ENCODE measurements around the gene PLCB4. TPM values are rescaled to one million over a fixed set of nuclear protein-coding genes. Genes with fewer than 3 reads are reported as not detected.
A peak's percentile ranks its signal among the peaks of the same experiment; 100 is the strongest.

Gene PLCB4
- total and polyA plus RNA-seq, 3 donors from 2014 or later = 5.9 to 19.4 (median 15.5) TPM

GRCh38 chr20:9100691-9101090 lies 31.8 kb downstream of the PLCB4 start:
- H3K27ac ChIP-seq = no peak overlapping the region
- H3K9me3 ChIP-seq = no peaks in the 10 kb centered on the region
- no peak for DNase-seq
- H3K4me3 ChIP-seq = no peak overlapping the region
- TF ChIP-seq CTCF (IDR thresholded peaks at IDR 0.05) = no peak
- no peak for TF ChIP-seq POLR2A (IDR thresholded peaks at IDR 0.05)
- intact Hi-C loops (cut with DNase I; ENCODE audit: low total_unique reads) = no loop called here
- no peaks in the 10 kb centered on the region for H3K36me3 ChIP-seq (ENCODE audit: low read depth, missing control alignments)
- H3K27me3 ChIP-seq = no peaks in the 10 kb centered on the region
- H3K4me1 ChIP-seq = no peaks in the 10 kb centered on the region
- 97% methylated on average over 9 of the region's 9 CpGs for WGBS, 2 donors

DNA sequence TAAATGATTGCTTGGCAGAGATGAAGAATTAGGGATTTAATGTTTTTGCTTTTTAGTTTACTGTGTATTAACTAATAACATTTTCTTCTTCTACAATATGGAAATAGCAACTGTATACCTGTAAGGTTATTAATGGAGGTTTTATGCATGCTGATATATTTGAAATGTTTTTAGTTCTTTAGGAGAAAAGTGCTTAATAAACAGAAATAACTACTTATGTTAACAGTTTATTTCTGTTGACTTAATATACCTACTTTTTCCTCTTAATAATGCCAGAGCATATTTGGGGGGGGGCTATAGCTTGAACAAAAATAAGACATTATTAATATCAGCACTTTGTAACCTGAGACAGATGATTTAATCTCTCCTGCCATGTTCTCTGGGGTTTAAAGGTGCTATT lies 33.6 kb downstream of the PLCB4 start:
- Histone ChIP-seq H3K4me3 (no peak overlapping the region), H3K9me3 (no peaks in the 10 kb centered on the region), H3K27ac (no peak overlapping the region), H3K27me3 (no peaks in the 10 kb centered on the region), H3K4me1 (no peaks in the 10 kb centered on the region), H3K36me3 (ENCODE audit: low read depth, missing control alignments) (no peaks in the 10 kb centered on the region)
- TF ChIP-seq CTCF (IDR thresholded peaks at IDR 0.05) (no peak), POLR2A (IDR thresholded peaks at IDR 0.05) (no peak)
- no peak for DNase-seq
- intact Hi-C loops (cut with DNase I; ENCODE audit: low total_unique reads) = no loop called here

DNA sequence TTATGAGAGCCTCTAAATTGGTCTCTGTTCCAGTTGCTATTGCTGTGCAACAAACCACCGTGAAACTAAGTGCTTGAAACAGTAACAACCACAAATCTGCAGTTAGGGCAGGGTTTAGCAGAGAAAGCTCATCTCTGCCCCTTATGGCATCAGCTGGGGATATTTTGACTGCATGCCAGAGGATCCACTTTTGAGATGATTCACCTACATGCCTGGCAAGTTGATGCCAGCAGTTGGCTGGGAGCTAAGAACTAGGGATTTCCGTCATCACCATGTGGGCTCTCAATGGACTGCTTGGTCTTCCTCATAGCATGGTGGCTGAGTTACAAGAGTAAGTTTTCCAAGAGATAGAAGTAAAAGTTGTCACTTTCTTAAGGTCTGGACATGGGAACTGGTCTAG lies 35.1 kb downstream of the PLCB4 start:
- intact Hi-C loops (cut with DNase I; ENCODE audit: low total_unique reads) = no loop called here
- TF ChIP-seq POLR2A (IDR thresholded peaks at IDR 0.05) (no peak), CTCF (IDR thresholded peaks at IDR 0.05) (no peak)
- WGBS, 2 donors = 89 to 92% methylated on average over 2 of the region's 2 CpGs
- no peak for DNase-seq
- no peaks in the 10 kb centered on the region for H3K9me3 ChIP-seq
- no peaks in the 10 kb centered on the region for H3K36me3 ChIP-seq (ENCODE audit: low read depth, missing control alignments)
- H3K27ac ChIP-seq = no peak overlapping the region
- no peaks in the 10 kb centered on the region for H3K27me3 ChIP-seq
- H3K4me3 ChIP-seq = no peak overlapping the region
- H3K4me1 ChIP-seq = no peaks in the 10 kb centered on the region

- Histone ChIP-seq H3K4me3 (no peak overlapping the region), H3K4me1 (peaks cover 8% of the 10 kb centered on the region), H3K36me3 (ENCODE audit: low read depth, missing control alignments) (no peaks in the 10 kb centered on the region), H3K27ac (no peak overlapping the region), H3K27me3 (no peaks in the 10 kb centered on the region), H3K9me3 (no peaks in the 10 kb centered on the region)
- WGBS, 2 donors = 92 to 93% methylated on average over 1 of the region's 1 CpG
- intact Hi-C loops (cut with DNase I; ENCODE audit: low total_unique reads) = no loop called here
- TF ChIP-seq CTCF (IDR thresholded peaks at IDR 0.05) (no peak), POLR2A (IDR thresholded peaks at IDR 0.05) (no peak)
- DNase-seq = no peak
Observed at GRCh38 chr20:9108260-9108659, 39.4 kb downstream of the PLCB4 start.

GRCh38 chr20:9109566-9109965 lies 40.7 kb downstream of the PLCB4 start:
- WGBS, 2 donors = 25 to 38% methylated on average over 1 of the region's 1 CpG
- no peak for DNase-seq
- intact Hi-C loops (cut with DNase I; ENCODE audit: low total_unique reads) = no loop called here
- H3K4me3 ChIP-seq = no peak overlapping the region
- no peak for TF ChIP-seq POLR2A (IDR thresholded peaks at IDR 0.05)
- TF ChIP-seq CTCF (IDR thresholded peaks at IDR 0.05) = no peak
- H3K27me3 ChIP-seq = no peaks in the 10 kb centered on the region
- H3K27ac ChIP-seq = peak overlapping the region in 1 of 2 donors; percentile 27
- peaks cover 8% of the 10 kb centered on the region for H3K4me1 ChIP-seq
- no peaks in the 10 kb centered on the region for H3K36me3 ChIP-seq (ENCODE audit: low read depth, missing control alignments)
- no peaks in the 10 kb centered on the region for H3K9me3 ChIP-seq

Measured in testis (tissue), 3 donors.